ENCODE results near the gene NEK10.
A peak's percentile ranks its signal among the peaks of the same experiment; 100 is the strongest.

The NEK10 gene

DNA sequence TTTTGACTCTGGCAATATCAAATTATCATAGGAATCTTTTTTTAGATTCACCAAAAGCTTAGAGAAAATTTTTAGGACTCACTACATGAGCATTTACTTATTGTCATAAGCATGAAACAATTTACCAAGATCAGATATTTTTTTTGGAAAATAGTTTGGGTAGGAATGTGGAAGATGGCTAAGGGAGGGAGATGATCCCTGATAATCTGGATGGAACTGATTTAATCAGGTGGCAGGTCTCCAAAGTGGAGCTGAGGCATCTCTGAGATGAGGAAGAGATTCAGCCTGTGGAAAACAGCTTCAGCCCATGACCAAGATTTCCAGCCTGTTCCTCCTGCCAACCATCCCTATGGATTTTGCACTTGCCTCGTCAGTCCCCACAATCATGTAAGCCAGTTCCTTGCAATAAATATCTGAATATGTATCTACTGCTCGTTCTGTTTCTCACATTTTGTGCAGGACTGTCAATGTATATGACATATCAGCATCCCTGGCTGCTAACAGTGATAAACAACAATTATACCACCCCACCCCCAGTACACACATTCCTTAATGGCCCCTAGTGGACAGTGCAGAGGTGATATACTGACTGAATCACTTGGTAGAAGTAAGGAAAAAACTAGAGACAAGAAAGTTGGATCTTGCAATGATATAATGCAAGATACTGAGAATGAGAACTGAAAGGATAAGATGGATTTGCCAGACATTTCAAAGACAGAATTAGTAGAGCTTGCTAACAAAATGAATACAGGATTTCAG, 183.8 kb downstream of the NEK10 start:
- no peak for DNase-seq (ENCODE audit: low read depth)
- TF ChIP-seq CTCF (IDR thresholded peaks at IDR 0.05; ENCODE audit: low read depth, low read length, missing control alignments), result no peak
- H3K4me3 ChIP-seq (ENCODE audit: low read depth, low read length), result no peak overlapping the region

GRCh38 chr3:27184261-27184660, 184.9 kb downstream of the NEK10 start:
- DNase-seq (ENCODE audit: low read depth), result no peak
- no peak for TF ChIP-seq CTCF (IDR thresholded peaks at IDR 0.05; ENCODE audit: low read depth, low read length, missing control alignments)
- no peak overlapping the region for H3K4me3 ChIP-seq (ENCODE audit: low read depth, low read length)

DNA sequence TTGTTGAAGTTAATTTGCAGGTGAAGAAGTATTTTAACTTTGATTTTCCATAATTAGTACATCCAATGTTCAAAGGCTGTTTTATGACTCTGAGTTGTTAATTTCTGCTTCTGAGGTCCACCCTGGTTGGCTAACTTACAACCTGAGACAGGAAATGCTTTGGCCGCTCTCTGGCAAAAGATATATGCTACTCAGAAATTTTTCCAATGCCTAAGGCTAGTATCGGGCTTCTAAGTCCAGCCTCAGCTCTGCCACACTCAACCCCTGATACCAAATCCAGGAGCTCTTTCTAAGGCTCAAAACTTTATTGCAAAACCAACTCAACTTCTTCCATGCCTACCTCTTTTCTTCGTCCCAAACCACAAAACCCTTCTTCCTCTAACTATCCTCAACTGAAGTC, 192.9 kb downstream of the NEK10 start:
- TF ChIP-seq CTCF (IDR thresholded peaks at IDR 0.05; ENCODE audit: low read depth, low read length, missing control alignments), result no peak
- no peak overlapping the region for H3K4me3 ChIP-seq (ENCODE audit: low read depth, low read length)
- DNase-seq (ENCODE audit: low read depth), result no peak

DNA sequence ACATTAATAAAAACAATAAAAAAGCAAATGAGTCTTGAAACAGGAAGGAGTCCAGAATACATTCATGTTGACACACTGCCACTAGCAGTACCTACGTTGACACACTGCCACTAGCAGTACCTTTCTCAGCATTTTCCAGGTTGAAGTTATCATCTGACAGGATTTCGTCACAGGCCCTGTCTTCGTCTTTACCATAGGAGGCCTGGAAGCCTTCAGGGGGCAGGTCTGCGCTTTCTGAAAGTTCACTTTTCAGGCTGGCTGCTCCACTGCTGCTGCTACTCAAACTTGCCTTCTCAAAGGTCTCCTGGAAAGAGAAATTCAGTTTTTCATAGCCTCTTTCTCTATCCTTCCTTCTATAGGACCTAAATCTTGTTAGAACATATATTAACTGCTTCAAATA, 194.7 kb downstream of the NEK10 start:
- no peak for TF ChIP-seq CTCF (IDR thresholded peaks at IDR 0.05; ENCODE audit: low read depth, low read length, missing control alignments)
- no peak overlapping the region for H3K4me3 ChIP-seq (ENCODE audit: low read depth, low read length)
- DNase-seq (ENCODE audit: low read depth), result no peak

DNA sequence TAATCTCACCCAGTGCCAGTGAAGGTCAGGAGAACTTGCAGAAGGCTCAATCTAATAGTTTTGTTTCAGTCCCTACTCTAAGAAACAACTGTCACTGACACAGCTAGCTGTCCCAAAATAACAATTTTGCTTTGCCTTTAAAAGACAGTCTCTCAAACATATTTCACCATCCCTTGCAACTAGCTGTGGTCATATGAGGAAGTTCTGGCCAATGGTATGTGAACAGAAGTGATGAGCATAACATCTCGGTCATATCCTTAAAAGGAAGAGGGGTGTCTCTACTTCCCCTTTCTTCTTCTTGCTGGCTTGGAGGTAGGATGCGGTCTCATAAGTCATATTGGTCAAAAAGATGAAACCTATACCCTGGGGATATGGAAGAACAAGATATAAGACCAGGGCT, 198.1 kb downstream of the NEK10 start:
- no peak for TF ChIP-seq CTCF (IDR thresholded peaks at IDR 0.05; ENCODE audit: low read depth, low read length, missing control alignments)
- no peak overlapping the region for H3K4me3 ChIP-seq (ENCODE audit: low read depth, low read length)
- peak; percentile 7 for DNase-seq (ENCODE audit: low read depth)

GRCh38 chr3:27166888-27167287, 202.3 kb downstream of the NEK10 start:
- no peak overlapping the region for H3K4me3 ChIP-seq (ENCODE audit: low read depth, low read length)
- DNase-seq (ENCODE audit: low read depth), result no peak
- TF ChIP-seq CTCF (IDR thresholded peaks at IDR 0.05; ENCODE audit: low read depth, low read length, missing control alignments), result no peak

DNA sequence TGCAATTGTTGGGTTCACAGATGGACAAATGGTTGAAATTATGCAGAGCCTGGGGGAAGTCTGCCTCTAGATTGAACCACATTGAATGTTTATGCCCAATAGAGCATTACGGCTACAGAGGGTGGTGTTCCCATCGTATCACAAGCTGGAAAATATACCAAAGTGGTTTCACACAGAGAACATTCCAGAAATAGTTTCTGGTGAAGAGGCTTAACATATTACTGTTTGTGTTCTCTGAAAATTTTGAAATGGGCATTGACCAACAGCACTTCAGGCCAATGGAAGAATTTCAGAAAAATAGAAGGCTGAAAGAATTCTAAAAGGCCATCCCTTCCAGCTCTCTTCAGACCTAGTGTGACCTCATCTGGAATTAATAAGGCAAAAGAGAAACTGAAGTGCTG, 203.9 kb downstream of the NEK10 start:
- H3K4me3 ChIP-seq (ENCODE audit: low read depth, low read length), result no peak overlapping the region
- no peak for TF ChIP-seq CTCF (IDR thresholded peaks at IDR 0.05; ENCODE audit: low read depth, low read length, missing control alignments)
- no peak for DNase-seq (ENCODE audit: low read depth)

Data from GM12864 (cell line).